GM12878 (cell line): ENCODE results near the gene INPP4B. TPM values are rescaled to one million over a fixed set of nuclear protein-coding genes. Genes with fewer than 3 reads are reported as not detected.

Source experiments
- ATF7 ChIP-seq: fragments of 450-650 bp; IDR thresholded peaks from 2 replicates; pipeline ENCODE4 v1.6.1; 2016; ENCODE audit warnings: low read depth, mild to moderate bottlenecking
- BCLAF1 ChIP-seq: fragments of 450-650 bp; IDR thresholded peaks from 2 replicates; pipeline ENCODE4 v1.6.1; 2017; ENCODE audit warnings: antibody characterized with exemption, mild to moderate bottlenecking, moderate library complexity
- CBX5 ChIP-seq: sonication (generic); IDR thresholded peaks from 2 replicates; pipeline ENCODE4 v1.6.1; 2016; ENCODE audit warnings: low read depth, moderate library complexity, mild to moderate bottlenecking, inconsistent platforms
- CEBPB ChIP-seq, 2 experiments: fragments of 150-350 bp in 1 of 2; IDR thresholded peaks; 2 replicates each; pipeline ENCODE4 v1.6.1; 2012 to 2014; ENCODE audit warnings: low read depth in 2 of 2, low read length in 2 of 2, borderline replicate concordance in 1 of 2, inconsistent platforms in 1 of 2
- DPF2 ChIP-seq: fragments of 450-650 bp; IDR thresholded peaks from 2 replicates; pipeline ENCODE4 v1.6.1; 2017; ENCODE audit warnings: mild to moderate bottlenecking
- EED ChIP-seq: sonication (generic); IDR thresholded peaks from 2 replicates; pipeline ENCODE4 v1.6.1; 2016; ENCODE audit warnings: antibody characterized with exemption, low read depth
- MYC ChIP-seq: IDR thresholded peaks from 2 replicates; pipeline ENCODE4 v1.6.1; 2011; ENCODE audit warnings: mild to moderate bottlenecking, low read length, moderate library complexity, inconsistent platforms; ENCODE audit not compliant: insufficient read depth, insufficient replicate concordance, insufficient read length, severe bottlenecking
- RELB ChIP-seq: fragments of 450-650 bp; IDR thresholded peaks from 2 replicates; pipeline ENCODE4 v1.6.1; 2017; ENCODE audit warnings: low read depth, mild to moderate bottlenecking, moderate library complexity
- SIN3A ChIP-seq: IDR thresholded peaks from 2 replicates; pipeline ENCODE4 v1.6.1; 2012; ENCODE audit warnings: low read depth, low read length, improper control_type of control experiment
- SKIL ChIP-seq: fragments of 450-650 bp; IDR thresholded peaks from 2 replicates; pipeline ENCODE4 v1.6.1; 2017; ENCODE audit warnings: mild to moderate bottlenecking, low read depth, inconsistent platforms; ENCODE audit not compliant: poor library complexity, severe bottlenecking
- STAT3 ChIP-seq: IDR thresholded peaks from 2 replicates; pipeline ENCODE4 v1.6.1; 2011; ENCODE audit warnings: low read depth, low read length, improper control_type of control experiment
- ZNF592 ChIP-seq: fragments of 450-650 bp; IDR thresholded peaks from 2 replicates; pipeline ENCODE4 v1.6.1; 2017; ENCODE audit warnings: mild to moderate bottlenecking, moderate library complexity
- polyA plus RNA-seq, 11 experiments: library from polyadenylated mRNA; depleted of rRNA in 4 of 11; unstranded in 6 of 11; stranded (reverse) in 5 of 11; fragments of >200 nt; fragmentation: Nextera tagmentation in 4 of 11; fragmentation: Illumina TruSeq in 1 of 11; extraction: Ambion mirVana in 4 of 11; extraction: Trizol in 1 of 11; gene quantifications; 1 replicate in 1 of 11; 2 replicates in 10 of 11; pipeline versions ENCODE4 v1.2.1 to v1.2.3, GENCODE V29; 2011 to 2016; ENCODE audit warnings: inconsistent platforms in 2 of 11, missing spikeins in 2 of 11, low read depth in 1 of 11
- total RNA-seq, 4 experiments: library from RNA; depleted of rRNA in 3 of 4; stranded (reverse); fragments of >200 nt in 3 of 4; fragmentation: Illumina TruSeq in 1 of 4; extraction: Trizol in 1 of 4; gene quantifications; 2 replicates each; pipeline versions ENCODE4 v1.2.1 to v1.2.3, GENCODE V29; 2013 to 2021
- TF ChIP-seq, protein P1 (sequence below): fragments of 450-650 bp; IDR thresholded peaks from 2 replicates; pipeline ENCODE4 v1.6.1; 2014; ENCODE audit warnings: mild to moderate bottlenecking
- TF ChIP-seq, protein P2 (sequence below): fragments of 450-650 bp; IDR thresholded peaks from 2 replicates; pipeline ENCODE4 v1.6.1; 2016; ENCODE audit warnings: mild to moderate bottlenecking

Gene INPP4B
- total and polyA plus RNA-seq, 10 of the 15 experiments (the other 5 are each of a cell fraction or from before 2014, with no cell fraction given), result 0.53 to 11.2 (median 0.95) TPM

- TF ChIP-seq BCLAF1 (no peak), EED (no peak), CEBPB (IDR thresholded peaks at IDR 0.05; ENCODE audit: borderline replicate concordance in 1 of 2, low read depth in 2 of 2, low read length in 2 of 2) (no peak), RELB (peak; percentile 54; the same call in 1 of the 2 replicates), STAT3 (no peak), ZNF592 (no peak), ATF7 (peak; percentile 65), SKIL (peak; percentile 37), MYC (no peak), SIN3A (no peak), DPF2 (peak; percentile 81), CBX5 (no peak)
- TF ChIP-seq, protein P1, sequence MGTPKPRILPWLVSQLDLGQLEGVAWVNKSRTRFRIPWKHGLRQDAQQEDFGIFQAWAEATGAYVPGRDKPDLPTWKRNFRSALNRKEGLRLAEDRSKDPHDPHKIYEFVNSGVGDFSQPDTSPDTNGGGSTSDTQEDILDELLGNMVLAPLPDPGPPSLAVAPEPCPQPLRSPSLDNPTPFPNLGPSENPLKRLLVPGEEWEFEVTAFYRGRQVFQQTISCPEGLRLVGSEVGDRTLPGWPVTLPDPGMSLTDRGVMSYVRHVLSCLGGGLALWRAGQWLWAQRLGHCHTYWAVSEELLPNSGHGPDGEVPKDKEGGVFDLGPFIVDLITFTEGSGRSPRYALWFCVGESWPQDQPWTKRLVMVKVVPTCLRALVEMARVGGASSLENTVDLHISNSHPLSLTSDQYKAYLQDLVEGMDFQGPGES, result no peak
- TF ChIP-seq, protein P2, sequence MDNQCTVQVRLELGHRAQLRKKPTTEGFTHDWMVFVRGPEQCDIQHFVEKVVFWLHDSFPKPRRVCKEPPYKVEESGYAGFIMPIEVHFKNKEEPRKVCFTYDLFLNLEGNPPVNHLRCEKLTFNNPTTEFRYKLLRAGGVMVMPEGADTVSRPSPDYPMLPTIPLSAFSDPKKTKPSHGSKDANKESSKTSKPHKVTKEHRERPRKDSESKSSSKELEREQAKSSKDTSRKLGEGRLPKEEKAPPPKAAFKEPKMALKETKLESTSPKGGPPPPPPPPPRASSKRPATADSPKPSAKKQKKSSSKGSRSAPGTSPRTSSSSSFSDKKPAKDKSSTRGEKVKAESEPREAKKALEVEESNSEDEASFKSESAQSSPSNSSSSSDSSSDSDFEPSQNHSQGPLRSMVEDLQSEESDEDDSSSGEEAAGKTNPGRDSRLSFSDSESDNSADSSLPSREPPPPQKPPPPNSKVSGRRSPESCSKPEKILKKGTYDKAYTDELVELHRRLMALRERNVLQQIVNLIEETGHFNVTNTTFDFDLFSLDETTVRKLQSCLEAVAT, result 0 out of 2 replicates have a peak, but pooled peaks have one; percentile 45
These were observed 282.3 kb downstream of the INPP4B start (continued) for GRCh38 chr4:142563682-142564291.
